ENCODE measurements around the gene RUNX2. TPM values are rescaled to one million over a fixed set of nuclear protein-coding genes. Genes with fewer than 3 reads are reported as not detected.

Gene RUNX2
- total RNA-seq, 1 donor from 2014 or later = not detected

- Mint-ChIP-seq H3K9me3 (ENCODE audit: unreplicated experiment) (no peaks in the 10 kb centered on the region), H3K4me1 (ENCODE audit: low read depth, unreplicated experiment) (no peaks in the 10 kb centered on the region), H3K4me3 (ENCODE audit: unreplicated experiment) (no peak overlapping the region), H3K36me3 (ENCODE audit: unreplicated experiment) (no peaks in the 10 kb centered on the region), H3K27me3 (ENCODE audit: unreplicated experiment) (no peaks in the 10 kb centered on the region), H3K27ac (ENCODE audit: unreplicated experiment) (no peak overlapping the region)
- no peak for DNase-seq
- no peak for TF ChIP-seq CTCF (IDR thresholded peaks at IDR 0.05; ENCODE audit: partially characterized antibody, unreplicated experiment)
Measured at GRCh38 chr6:45441851-45442453, 113.8 kb downstream of the RUNX2 start.

GRCh38 chr6:45442716-45443115 lies 114.6 kb downstream of the RUNX2 start:
- no peak for DNase-seq
- H3K27me3 Mint-ChIP-seq (ENCODE audit: unreplicated experiment) = no peaks in the 10 kb centered on the region
- H3K36me3 Mint-ChIP-seq (ENCODE audit: unreplicated experiment) = no peaks in the 10 kb centered on the region
- no peak for TF ChIP-seq CTCF (IDR thresholded peaks at IDR 0.05; ENCODE audit: partially characterized antibody, unreplicated experiment)
- H3K4me3 Mint-ChIP-seq (ENCODE audit: unreplicated experiment) = no peak overlapping the region
- no peak overlapping the region for H3K27ac Mint-ChIP-seq (ENCODE audit: unreplicated experiment)
- H3K4me1 Mint-ChIP-seq (ENCODE audit: low read depth, unreplicated experiment) = no peaks in the 10 kb centered on the region
- no peaks in the 10 kb centered on the region for H3K9me3 Mint-ChIP-seq (ENCODE audit: unreplicated experiment)

- no peak overlapping the region for H3K27ac Mint-ChIP-seq (ENCODE audit: unreplicated experiment)
Measured at GRCh38 chr6:45445364-45445748, 117.2 kb downstream of the RUNX2 start.

GRCh38 chr6:45445749-45446549 lies 117.8 kb downstream of the RUNX2 start:
- Mint-ChIP-seq H3K27ac (ENCODE audit: unreplicated experiment) (no peak overlapping the region), H3K4me3 (ENCODE audit: unreplicated experiment) (no peak overlapping the region), H3K9me3 (ENCODE audit: unreplicated experiment) (no peaks in the 10 kb centered on the region), H3K4me1 (ENCODE audit: low read depth, unreplicated experiment) (no peaks in the 10 kb centered on the region), H3K27me3 (ENCODE audit: unreplicated experiment) (no peaks in the 10 kb centered on the region), H3K36me3 (ENCODE audit: unreplicated experiment) (no peaks in the 10 kb centered on the region)
- no peak for TF ChIP-seq CTCF (IDR thresholded peaks at IDR 0.05; ENCODE audit: partially characterized antibody, unreplicated experiment)
- no peak for DNase-seq

More at GRCh38 chr6:45445364-45445748, 117.2 kb downstream of the RUNX2 start:
- Mint-ChIP-seq H3K27me3 (ENCODE audit: unreplicated experiment) (no peaks in the 10 kb centered on the region), H3K36me3 (ENCODE audit: unreplicated experiment) (no peaks in the 10 kb centered on the region), H3K9me3 (ENCODE audit: unreplicated experiment) (no peaks in the 10 kb centered on the region), H3K4me1 (ENCODE audit: low read depth, unreplicated experiment) (no peaks in the 10 kb centered on the region), H3K4me3 (ENCODE audit: unreplicated experiment) (no peak overlapping the region)
- no peak for TF ChIP-seq CTCF (IDR thresholded peaks at IDR 0.05; ENCODE audit: partially characterized antibody, unreplicated experiment)
- DNase-seq = no peak

- TF ChIP-seq CTCF (IDR thresholded peaks at IDR 0.05; ENCODE audit: partially characterized antibody, unreplicated experiment) = no peak
- no peak for DNase-seq
- Mint-ChIP-seq H3K27me3 (ENCODE audit: unreplicated experiment) (no peaks in the 10 kb centered on the region), H3K36me3 (ENCODE audit: unreplicated experiment) (no peaks in the 10 kb centered on the region), H3K9me3 (ENCODE audit: unreplicated experiment) (no peaks in the 10 kb centered on the region), H3K27ac (ENCODE audit: unreplicated experiment) (no peak overlapping the region), H3K4me1 (ENCODE audit: low read depth, unreplicated experiment) (no peaks in the 10 kb centered on the region), H3K4me3 (ENCODE audit: unreplicated experiment) (no peak overlapping the region)
Measured at GRCh38 chr6:45447005-45447404, 118.9 kb downstream of the RUNX2 start.
